Left forelimb (tissue), 1 donor: ENCODE results near the gene EPX.

Experiments
- DNase-seq: peaks from one replicate; pipeline ENCODE4 v3.0.0-alpha.2; 2018; ENCODE audit warnings: low spot score

EPX gene

DNA sequence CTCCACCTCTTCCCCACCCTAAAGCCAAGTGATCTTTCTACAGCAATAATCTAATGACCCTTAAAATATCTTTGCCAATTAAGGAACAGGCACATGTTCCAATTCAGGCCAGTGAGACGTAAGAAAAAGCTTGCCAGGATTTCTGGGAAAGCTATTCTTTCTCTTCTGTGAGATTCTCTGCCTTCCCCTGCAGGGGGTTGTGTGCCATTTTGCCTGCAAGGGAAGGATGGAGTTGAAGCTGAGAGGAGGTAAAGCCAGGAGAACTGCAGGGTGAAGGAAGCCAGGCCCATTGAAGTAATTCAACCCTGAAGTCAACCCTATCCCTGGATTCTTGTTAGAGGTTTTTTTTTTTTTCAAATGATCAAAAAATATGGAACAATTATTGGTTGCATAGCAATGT lies 36.9 kb downstream of the EPX start:
- DNase-seq = no peak

GRCh38 chr17:58229881-58230280 lies 37.4 kb downstream of the EPX start:
- no peak for DNase-seq

- DNase-seq = no peak
Measured at GRCh38 chr17:58231641-58232040, 39.1 kb downstream of the EPX start.

- no peak for DNase-seq
Measured at GRCh38 chr17:58232707-58233156, 40.2 kb downstream of the EPX start.

GRCh38 chr17:58233543-58233942 lies 41.0 kb downstream of the EPX start:
- no peak for DNase-seq

DNA sequence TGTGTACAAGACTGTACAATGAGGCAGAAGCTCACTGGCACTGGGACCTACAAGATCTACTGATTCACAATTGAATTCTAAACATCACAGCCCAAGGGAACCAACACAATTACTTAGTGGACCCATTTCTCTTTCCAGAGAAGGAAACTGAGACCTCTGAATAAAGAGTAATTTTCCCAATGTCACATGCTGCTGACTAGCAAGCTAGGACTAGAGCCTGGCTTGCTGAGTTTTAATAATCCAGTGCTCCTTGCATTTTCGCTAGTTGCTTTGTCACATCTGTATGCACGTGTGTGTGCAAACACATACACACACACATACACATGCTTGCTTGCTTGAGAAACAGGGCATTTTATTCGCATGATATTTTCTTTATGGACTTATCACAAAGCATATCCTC lies 42.0 kb downstream of the EPX start:
- no peak for DNase-seq

DNA sequence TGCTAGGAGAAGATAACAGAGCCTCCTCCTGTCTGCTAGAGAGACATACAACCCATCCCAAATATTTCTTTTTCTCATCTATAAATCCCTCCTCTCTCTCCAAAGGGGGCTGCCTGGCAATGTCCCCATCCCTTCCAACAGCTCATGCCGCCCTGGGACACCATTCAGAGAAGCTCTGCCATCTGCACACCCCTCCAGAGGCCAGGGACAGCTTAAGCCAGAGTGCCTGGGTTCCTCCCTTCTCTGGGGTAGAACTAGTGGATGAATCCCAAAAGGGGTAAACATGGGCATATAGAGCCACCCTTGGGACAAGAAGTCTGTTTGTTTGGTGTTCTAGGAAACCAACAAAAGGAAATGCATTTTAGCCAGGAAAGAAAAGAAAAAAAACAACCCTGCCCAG lies 43.3 kb downstream of the EPX start:
- DNase-seq = no peak

- no peak for DNase-seq
Measured at GRCh38 chr17:58236394-58236793, 43.9 kb downstream of the EPX start.

- DNase-seq = no peak
Measured at GRCh38 chr17:58238147-58238634, 45.7 kb downstream of the EPX start, which contains the start of gene LPO. LPO (plus strand) TSS chr17:58238584; CDS start chr17:58242980, 4,396 bp downstream.

DNA sequence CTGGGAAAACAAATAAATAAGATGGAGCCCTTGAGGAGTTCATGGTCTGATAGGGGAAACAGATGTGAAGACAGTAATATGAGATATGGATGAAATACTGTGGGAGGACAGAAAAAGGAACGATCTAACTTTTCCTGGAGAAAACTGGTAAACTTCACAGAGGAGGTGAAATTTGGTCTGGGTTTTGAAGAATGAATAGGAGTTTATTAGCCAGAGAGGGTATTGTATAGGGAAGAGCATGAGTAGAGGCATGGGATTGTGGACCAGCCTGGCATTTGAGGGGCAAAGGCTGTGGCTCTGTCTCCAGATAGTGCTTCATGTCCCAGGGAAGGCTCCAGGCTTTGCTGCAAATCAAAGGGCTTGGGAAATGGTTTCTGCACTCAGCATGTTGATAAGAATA lies 47.5 kb downstream of the EPX start:
- DNase-seq = no peak

DNA sequence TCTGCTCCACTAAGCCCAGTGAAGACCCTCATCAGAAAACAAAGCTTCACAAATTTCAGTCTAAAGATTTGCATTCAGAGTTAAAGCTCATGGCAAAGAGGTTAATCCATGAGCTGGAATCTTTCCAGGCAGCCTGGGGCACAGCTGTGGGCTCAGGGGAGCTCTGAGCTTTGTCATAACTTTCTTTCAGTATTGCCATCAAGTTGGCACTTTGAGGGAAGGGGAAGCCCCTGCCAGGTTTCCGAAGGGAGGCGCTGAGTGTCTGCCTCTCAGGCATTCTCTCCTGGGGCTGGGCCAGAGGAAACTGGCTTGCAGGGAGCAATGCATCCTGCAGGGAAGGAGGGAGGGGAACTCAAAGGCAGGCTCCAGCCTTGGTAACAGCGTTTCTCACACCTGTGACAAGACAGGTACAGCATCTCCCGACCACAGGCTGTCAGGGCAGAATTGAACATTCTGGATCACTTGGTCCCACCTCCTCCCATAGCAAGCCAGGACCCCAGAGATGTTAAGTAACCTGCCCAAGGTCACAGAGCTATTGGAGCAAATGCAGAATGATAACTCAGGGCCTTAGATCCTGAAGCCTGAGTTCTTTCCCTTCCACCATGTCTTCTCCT lies 49.8 kb downstream of the EPX start:
- no peak for DNase-seq

DNA sequence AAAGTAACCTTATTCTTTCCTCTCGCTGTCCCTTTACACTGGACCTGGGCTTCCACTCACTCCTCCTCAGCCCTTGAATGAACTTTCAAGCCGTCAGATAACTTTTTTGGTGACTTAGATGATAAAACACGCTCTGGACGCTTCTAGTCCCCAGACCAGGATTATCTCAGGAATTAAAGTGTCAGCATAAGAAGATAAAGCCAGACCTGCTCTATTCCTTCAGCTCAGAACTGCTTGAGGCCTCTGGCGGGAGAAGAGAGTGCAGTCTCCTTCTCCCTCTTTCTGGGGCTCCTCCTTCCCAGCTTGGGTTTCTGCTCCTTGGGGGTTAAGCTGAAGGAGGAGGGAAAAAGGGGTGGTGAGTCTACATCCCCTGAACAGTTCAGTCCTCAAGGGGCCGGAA lies 52.4 kb downstream of the EPX start:
- DNase-seq = no peak

DNA sequence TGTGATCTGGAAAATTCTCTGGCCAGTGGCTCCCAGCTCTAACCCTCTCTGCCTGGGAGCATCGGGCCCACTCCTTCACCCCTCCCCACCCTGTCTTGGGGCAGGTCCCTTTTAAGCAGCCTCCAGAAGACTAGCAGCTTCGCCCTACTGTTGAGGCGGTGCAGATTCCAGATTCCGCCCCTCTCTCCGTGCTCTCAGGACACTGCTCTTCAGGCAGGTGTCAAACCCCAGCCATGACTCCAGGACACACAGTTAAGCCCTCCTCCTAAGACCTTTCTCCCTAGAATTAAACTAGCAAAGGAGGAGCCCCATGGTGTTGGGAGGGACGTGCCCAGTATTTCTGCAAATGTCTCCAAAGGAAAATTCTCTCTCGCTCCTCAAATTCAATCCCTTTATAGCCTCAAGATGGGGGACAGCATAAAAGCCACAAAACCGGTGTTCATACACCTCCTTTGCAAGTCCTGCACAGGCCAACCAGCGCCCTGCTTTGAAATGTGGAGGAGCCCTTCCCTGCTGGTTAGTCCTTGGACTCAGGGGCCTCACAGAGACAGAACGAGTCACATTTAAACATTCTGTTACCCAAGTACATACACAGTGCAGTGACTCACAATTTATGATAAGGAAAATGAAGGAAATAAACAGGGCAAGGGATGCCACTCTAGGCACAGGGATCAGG lies 53.0 kb downstream of the EPX start:
- DNase-seq = no peak

- DNase-seq = no peak
Measured at GRCh38 chr17:58246104-58246740, 53.7 kb downstream of the EPX start.

GRCh38 chr17:58246781-58247180 lies 54.3 kb downstream of the EPX start:
- no peak for DNase-seq

GRCh38 chr17:58247511-58248363 lies 55.2 kb downstream of the EPX start:
- DNase-seq = no peak

GRCh38 chr17:58248955-58249269 lies 56.4 kb downstream of the EPX start:
- no peak for DNase-seq

DNA sequence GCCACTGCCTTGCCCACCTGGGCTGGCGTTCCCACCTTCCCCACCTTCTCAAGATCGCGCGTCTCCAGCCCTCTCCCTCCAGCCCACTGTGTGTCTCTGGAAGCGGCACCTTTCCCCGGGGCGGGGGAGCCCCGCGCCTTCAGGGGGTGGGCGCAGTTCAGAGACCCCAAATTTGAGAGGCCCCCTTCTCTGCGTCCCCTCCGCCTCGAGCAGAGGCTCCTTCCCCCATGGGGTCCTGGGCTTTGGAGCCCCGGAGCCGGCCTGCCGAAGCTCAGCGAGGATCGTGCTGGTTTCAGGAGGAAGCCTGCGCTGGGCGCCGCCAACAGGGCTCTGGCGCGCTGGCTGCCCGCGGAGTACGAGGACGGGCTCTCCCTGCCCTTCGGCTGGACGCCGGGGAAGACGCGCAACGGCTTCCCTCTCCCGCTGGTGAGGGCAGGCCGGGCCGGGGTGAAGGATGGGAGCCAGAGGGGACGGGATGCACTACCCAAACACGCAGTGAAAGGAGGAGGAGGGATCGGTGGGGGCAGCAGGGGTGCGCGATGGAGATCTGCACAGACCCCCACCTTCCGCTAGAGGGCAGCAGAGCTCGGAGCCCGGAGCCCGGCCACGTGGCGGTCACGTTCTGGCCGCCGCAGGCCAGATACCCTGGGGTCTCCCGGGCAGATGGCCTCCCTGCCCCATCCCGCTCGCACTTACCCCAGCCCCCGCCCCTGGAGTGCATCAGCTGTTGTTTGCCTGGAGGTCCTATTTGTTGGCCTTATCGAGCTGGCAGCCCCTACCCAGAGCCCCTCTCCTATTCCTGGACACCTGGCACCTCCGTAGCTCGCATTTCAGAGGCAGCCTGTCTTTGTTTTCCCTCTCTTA lies 57.0 kb downstream of the EPX start:
- peak; percentile 87 for DNase-seq

GRCh38 chr17:58250344-58251011 lies 58.0 kb downstream of the EPX start:
- DNase-seq = no peak

DNA sequence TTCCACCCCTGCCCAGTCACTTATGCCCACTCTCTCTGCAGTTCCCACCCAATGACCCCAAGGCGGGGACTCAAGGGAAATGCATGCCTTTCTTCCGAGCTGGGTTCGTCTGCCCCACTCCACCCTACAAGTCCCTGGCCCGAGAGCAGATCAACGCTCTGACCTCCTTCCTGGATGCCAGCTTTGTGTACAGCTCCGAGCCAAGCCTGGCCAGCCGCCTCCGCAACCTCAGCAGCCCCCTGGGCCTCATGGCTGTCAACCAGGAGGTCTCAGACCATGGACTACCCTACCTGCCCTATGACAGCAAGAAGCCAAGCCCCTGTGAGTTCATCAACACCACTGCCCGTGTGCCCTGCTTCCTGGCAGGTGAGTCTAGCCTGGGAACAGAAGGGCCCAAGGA lies 59.6 kb downstream of the EPX start:
- no peak for DNase-seq

DNA sequence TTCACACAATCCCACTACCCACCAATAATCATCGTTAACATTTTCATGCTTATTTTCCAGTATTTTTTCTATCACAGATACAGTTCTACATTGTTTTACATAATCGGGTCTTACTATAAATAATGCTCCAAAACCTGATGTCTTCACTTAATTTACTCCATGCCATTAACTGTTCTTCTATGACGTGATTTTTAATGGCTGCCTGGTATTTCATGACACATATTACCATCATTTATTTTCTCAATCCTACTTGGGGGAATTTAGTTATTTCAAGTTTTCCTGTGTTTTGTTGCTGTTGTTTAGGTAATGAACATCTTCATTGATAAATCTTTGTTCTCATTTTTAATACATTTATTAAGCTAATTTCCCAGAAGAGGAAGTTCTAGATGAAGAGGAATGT lies 60.6 kb downstream of the EPX start:
- DNase-seq = no peak
